ENCODE data around the gene FN1. TPM values are rescaled to one million over a fixed set of nuclear protein-coding genes. Genes with fewer than 3 reads are reported as not detected.

Gene FN1
- polyA plus RNA-seq, 1 donor (not counting 4 experiments of a cell fraction or from before 2014, with no cell fraction given), result 1,649 TPM

GRCh38 chr2:215320102-215320501 lies 115.8 kb downstream of the FN1 start:
- Histone ChIP-seq H3K4me1 (ENCODE audit: control insufficient read depth, extremely low read depth, insufficient read depth, low read length) (no peaks in the 10 kb centered on the region), H3K9me3 (ENCODE audit: control insufficient read depth, low read depth, low read length) (no peaks in the 10 kb centered on the region), H4K20me1 (ENCODE audit: control insufficient read depth, extremely low read depth, insufficient read depth, low read length) (no peaks in the 10 kb centered on the region), H3K27me3 (ENCODE audit: control insufficient read depth, extremely low read depth, insufficient read depth, low read length) (no peaks in the 10 kb centered on the region), H3K9ac (ENCODE audit: control insufficient read depth, extremely low read depth, insufficient read depth, low read length) (no peak overlapping the region), H3K4me2 (ENCODE audit: control insufficient read depth, extremely low read depth, insufficient read depth, low read depth, low read length) (no peak overlapping the region), H3K4me3 (ENCODE audit: control insufficient read depth in 2 of 3, extremely low read depth in 1 of 3, insufficient read depth in 2 of 3, low read depth in 1 of 3, low read length in 3 of 3) (no peak overlapping the region), H3K36me3 (ENCODE audit: control insufficient read depth in 2 of 2, extremely low read depth in 1 of 2, insufficient read depth in 2 of 2, low read length in 2 of 2) (peaks cover 2 to 16% of the 10 kb centered on the region in 2 experiments), H2AFZ (ENCODE audit: control insufficient read depth, low read length) (no peak overlapping the region), H3K79me2 (ENCODE audit: control insufficient read depth, insufficient read depth, low read length) (peaks cover 38% of the 10 kb centered on the region), H3K27ac (ENCODE audit: control insufficient read depth, insufficient read depth, low read length) (no peak overlapping the region), H3K9me1 (ENCODE audit: control insufficient read depth, extremely low read depth, insufficient read depth, low read length) (no peaks in the 10 kb centered on the region)
- dilution Hi-C loops (cut with MboI; ENCODE audit: extremely low pct_ligation_motif_present, low sequenced_read_pairs), result no loop called here
- no peak for TF ChIP-seq EZH2 (IDR thresholded peaks at IDR 0.05; ENCODE audit: low read length)
- TF ChIP-seq, protein P1, sequence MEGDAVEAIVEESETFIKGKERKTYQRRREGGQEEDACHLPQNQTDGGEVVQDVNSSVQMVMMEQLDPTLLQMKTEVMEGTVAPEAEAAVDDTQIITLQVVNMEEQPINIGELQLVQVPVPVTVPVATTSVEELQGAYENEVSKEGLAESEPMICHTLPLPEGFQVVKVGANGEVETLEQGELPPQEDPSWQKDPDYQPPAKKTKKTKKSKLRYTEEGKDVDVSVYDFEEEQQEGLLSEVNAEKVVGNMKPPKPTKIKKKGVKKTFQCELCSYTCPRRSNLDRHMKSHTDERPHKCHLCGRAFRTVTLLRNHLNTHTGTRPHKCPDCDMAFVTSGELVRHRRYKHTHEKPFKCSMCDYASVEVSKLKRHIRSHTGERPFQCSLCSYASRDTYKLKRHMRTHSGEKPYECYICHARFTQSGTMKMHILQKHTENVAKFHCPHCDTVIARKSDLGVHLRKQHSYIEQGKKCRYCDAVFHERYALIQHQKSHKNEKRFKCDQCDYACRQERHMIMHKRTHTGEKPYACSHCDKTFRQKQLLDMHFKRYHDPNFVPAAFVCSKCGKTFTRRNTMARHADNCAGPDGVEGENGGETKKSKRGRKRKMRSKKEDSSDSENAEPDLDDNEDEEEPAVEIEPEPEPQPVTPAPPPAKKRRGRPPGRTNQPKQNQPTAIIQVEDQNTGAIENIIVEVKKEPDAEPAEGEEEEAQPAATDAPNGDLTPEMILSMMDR (optimal IDR thresholded peaks at IDR 0.05 in 1 of 3, IDR thresholded peaks at IDR 0.05 in 1 of 3, conservative IDR thresholded peaks at IDR 0.05 in 1 of 3; ENCODE audit: extremely low read depth in 1 of 3, insufficient read depth in 2 of 3, low read length in 3 of 3), result no peak
- DNase-seq (ENCODE audit: low read depth, low spot score) (no peak), FAIRE-seq (no peak)

- no peak overlapping the region for H3K27ac ChIP-seq (ENCODE audit: control insufficient read depth, insufficient read depth, low read length)
- no peak overlapping the region for H2AFZ ChIP-seq (ENCODE audit: control insufficient read depth, low read length)
- no peaks in the 10 kb centered on the region for H3K9me1 ChIP-seq (ENCODE audit: control insufficient read depth, extremely low read depth, insufficient read depth, low read length)
- peaks cover 2% of the 10 kb centered on the region for H3K4me1 ChIP-seq (ENCODE audit: control insufficient read depth, extremely low read depth, insufficient read depth, low read length)
- H3K9me3 ChIP-seq (ENCODE audit: control insufficient read depth, low read depth, low read length), result no peaks in the 10 kb centered on the region
- no peaks in the 10 kb centered on the region for H4K20me1 ChIP-seq (ENCODE audit: control insufficient read depth, extremely low read depth, insufficient read depth, low read length)
- H3K4me2 ChIP-seq (ENCODE audit: control insufficient read depth, extremely low read depth, insufficient read depth, low read depth, low read length), result no peak overlapping the region
- H3K79me2 ChIP-seq (ENCODE audit: control insufficient read depth, insufficient read depth, low read length), result peaks cover 41% of the 10 kb centered on the region
- no peaks in the 10 kb centered on the region for H3K27me3 ChIP-seq (ENCODE audit: control insufficient read depth, extremely low read depth, insufficient read depth, low read length)
- TF ChIP-seq, protein P1 (optimal IDR thresholded peaks at IDR 0.05 in 1 of 3, IDR thresholded peaks at IDR 0.05 in 1 of 3, conservative IDR thresholded peaks at IDR 0.05 in 1 of 3; ENCODE audit: extremely low read depth in 1 of 3, insufficient read depth in 2 of 3, low read length in 3 of 3), result no peak
- TF ChIP-seq EZH2 (IDR thresholded peaks at IDR 0.05; ENCODE audit: low read length), result no peak
- H3K36me3 ChIP-seq (ENCODE audit: control insufficient read depth in 2 of 2, extremely low read depth in 1 of 2, insufficient read depth in 2 of 2, low read length in 2 of 2), result peaks cover 7 to 16% of the 10 kb centered on the region in 2 experiments
- no peak overlapping the region for H3K4me3 ChIP-seq (ENCODE audit: control insufficient read depth in 2 of 3, extremely low read depth in 1 of 3, insufficient read depth in 2 of 3, low read depth in 1 of 3, low read length in 3 of 3)
- no peak overlapping the region for H3K9ac ChIP-seq (ENCODE audit: control insufficient read depth, extremely low read depth, insufficient read depth, low read length)
- dilution Hi-C loops (cut with MboI; ENCODE audit: extremely low pct_ligation_motif_present, low sequenced_read_pairs), result no loop called here
- FAIRE-seq (no peak), DNase-seq (ENCODE audit: low read depth, low spot score) (no peak)
Observed at GRCh38 chr2:215319500-215319899, 116.4 kb downstream of the FN1 start.
